Measurements from ENCODE around the gene PCDHA7. TPM values are rescaled to one million over a fixed set of nuclear protein-coding genes. Genes with fewer than 3 reads are reported as not detected.
A peak's percentile ranks its signal among the peaks of the same experiment; 100 is the strongest.

PCDHA7 gene
- total RNA-seq, 1 donor from 2014 or later: 2.1 TPM

GRCh38 chr5:140857177-140857986 lies 23.3 kb downstream of the PCDHA7 start:
- Mint-ChIP-seq H3K9me3 (ENCODE audit: unreplicated experiment) (peaks cover 29% of the 10 kb centered on the region), H3K27me3 (ENCODE audit: unreplicated experiment) (no peaks in the 10 kb centered on the region), H3K27ac (ENCODE audit: unreplicated experiment) (no peak overlapping the region), H3K36me3 (ENCODE audit: unreplicated experiment) (peaks cover 31% of the 10 kb centered on the region), H3K4me1 (ENCODE audit: unreplicated experiment) (no peaks in the 10 kb centered on the region), H3K4me3 (ENCODE audit: unreplicated experiment) (no peak overlapping the region)
- DNase-seq (ENCODE audit: extremely low spot score, unreplicated experiment): peak; percentile 79
- TF ChIP-seq CTCF (IDR thresholded peaks at IDR 0.05): no peak

GRCh38 chr5:140857987-140858240 lies 23.8 kb downstream of the PCDHA7 start:
- H3K27me3 Mint-ChIP-seq (ENCODE audit: unreplicated experiment): no peaks in the 10 kb centered on the region

GRCh38 chr5:140862441-140863295 lies 28.6 kb downstream of the PCDHA7 start:
- no peak overlapping the region for H3K4me3 Mint-ChIP-seq (ENCODE audit: unreplicated experiment)
- H3K27me3 Mint-ChIP-seq (ENCODE audit: unreplicated experiment): no peaks in the 10 kb centered on the region
- peaks cover 6% of the 10 kb centered on the region for H3K9me3 Mint-ChIP-seq (ENCODE audit: unreplicated experiment)
- no peaks in the 10 kb centered on the region for H3K4me1 Mint-ChIP-seq (ENCODE audit: unreplicated experiment)
- TF ChIP-seq CTCF (IDR thresholded peaks at IDR 0.05): no peak
- peaks cover 20% of the 10 kb centered on the region for H3K36me3 Mint-ChIP-seq (ENCODE audit: unreplicated experiment)
- no peak overlapping the region for H3K27ac Mint-ChIP-seq (ENCODE audit: unreplicated experiment)
- peak; percentile 85 for DNase-seq (ENCODE audit: extremely low spot score, unreplicated experiment)

More at GRCh38 chr5:140857987-140858240, 23.8 kb downstream of the PCDHA7 start:
- peaks cover 29% of the 10 kb centered on the region for H3K9me3 Mint-ChIP-seq (ENCODE audit: unreplicated experiment)
- TF ChIP-seq CTCF (IDR thresholded peaks at IDR 0.05): no peak
- DNase-seq (ENCODE audit: extremely low spot score, unreplicated experiment): peak; percentile 85
- H3K27ac Mint-ChIP-seq (ENCODE audit: unreplicated experiment): no peak overlapping the region
- no peak overlapping the region for H3K4me3 Mint-ChIP-seq (ENCODE audit: unreplicated experiment)
- no peaks in the 10 kb centered on the region for H3K4me1 Mint-ChIP-seq (ENCODE audit: unreplicated experiment)
- peaks cover 31% of the 10 kb centered on the region for H3K36me3 Mint-ChIP-seq (ENCODE audit: unreplicated experiment)

GRCh38 chr5:140868721-140869554 lies 34.9 kb downstream of the PCDHA7 start, which contains the start of gene PCDHA11:
TSS of gene PCDHA11 (plus strand) at chr5:140868957. CDS start at chr5:140869104, 147 bp downstream.
- Mint-ChIP-seq H3K4me1 (ENCODE audit: unreplicated experiment) (peaks cover 4% of the 10 kb centered on the region), H3K36me3 (ENCODE audit: unreplicated experiment) (peaks cover 8% of the 10 kb centered on the region), H3K27ac (ENCODE audit: unreplicated experiment) (peak within 1 kb of the TSS; percentile 67), H3K4me3 (ENCODE audit: unreplicated experiment) (peak within 1 kb of the TSS; percentile 80), H3K27me3 (ENCODE audit: unreplicated experiment) (no peaks in the 10 kb centered on the region), H3K9me3 (ENCODE audit: unreplicated experiment) (peaks cover 4% of the 10 kb centered on the region)
- peak; percentile 78 for DNase-seq (ENCODE audit: extremely low spot score, unreplicated experiment)
- TF ChIP-seq CTCF (IDR thresholded peaks at IDR 0.05): peak; percentile 63
